GM18505 (cell line): ENCODE results near the gene OR9A2.
"Not testable (repeated sequence)": the region's sequence is repeated elsewhere in the genome, so short reads cannot be mapped to it uniquely, and the experiment has no call there.

Experiments used
- ATAC-seq: cut with Tn5 transposase; IDR thresholded peaks from one replicate; pipeline ENCODE4 v1.9.1; 2021; ENCODE audit not compliant: unreplicated experiment
- POLR2A ChIP-seq: IDR thresholded peaks from 4 replicates; pipeline ENCODE4 v1.6.1; 2011; ENCODE audit warnings: borderline replicate concordance; ENCODE audit not compliant: insufficient read depth, insufficient read length; ENCODE audit errors: extremely low read depth

OR9A2 gene

DNA sequence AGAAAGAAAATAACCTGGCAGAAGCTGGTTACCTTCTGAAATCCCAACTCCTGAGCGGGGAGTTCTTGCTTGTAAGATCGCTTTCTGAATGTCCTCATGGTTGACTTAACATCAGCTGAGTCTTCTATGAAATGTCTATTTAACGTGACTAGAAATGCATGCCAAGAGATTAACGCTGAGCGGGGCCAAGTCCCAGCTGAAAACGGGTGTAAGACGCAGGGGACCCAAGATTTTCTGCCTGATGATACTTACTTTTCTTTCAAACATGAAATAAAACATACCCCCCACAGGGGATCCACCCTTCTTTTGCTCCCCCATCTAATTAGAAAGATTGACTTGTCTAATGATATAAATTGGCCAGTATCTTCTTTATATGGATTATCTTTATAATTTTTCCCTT is 14.9 kb downstream of the OR9A2 start:
- ATAC-seq = no peak
- TF ChIP-seq POLR2A = no peak

DNA sequence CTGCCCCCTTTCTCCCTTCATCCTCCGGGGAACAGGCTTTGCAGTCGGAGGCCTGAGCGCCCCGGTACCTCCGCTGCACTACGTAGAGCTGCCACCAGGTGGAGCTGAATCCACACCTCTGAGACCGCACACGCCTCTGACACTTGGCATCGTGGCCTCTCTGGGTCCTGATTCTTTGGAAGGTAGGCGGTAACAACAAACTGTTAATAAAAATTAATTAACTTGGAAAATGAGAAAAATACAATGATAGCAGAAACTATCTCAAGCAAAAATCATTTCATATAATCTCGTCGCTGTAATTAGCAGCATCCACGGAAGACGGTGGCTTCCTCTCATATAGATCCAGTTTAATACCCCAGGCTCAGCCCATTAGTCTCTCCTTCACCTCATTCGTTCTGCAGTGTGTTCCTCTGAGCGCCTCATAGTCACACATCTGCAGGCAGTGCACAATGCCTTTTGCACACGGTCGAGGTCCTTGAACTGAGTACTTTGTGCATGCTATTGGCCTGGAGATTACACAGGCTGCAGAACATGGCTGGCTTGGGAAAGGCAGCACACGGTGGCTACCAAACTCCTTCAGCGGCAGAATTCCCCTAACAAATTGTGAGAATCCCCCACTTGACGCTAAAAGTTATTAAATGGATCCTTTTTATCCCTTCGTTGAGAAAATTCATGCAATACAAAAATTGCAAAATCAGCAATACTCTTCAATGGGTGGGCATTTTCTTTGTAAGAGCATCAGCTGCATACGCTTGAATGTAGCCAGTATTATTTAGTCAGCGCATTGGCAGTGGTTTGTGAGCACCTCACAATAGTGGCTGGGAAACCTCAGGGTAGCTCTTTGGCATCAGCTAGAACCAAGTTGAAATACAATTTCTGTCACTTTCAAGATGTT is 18.7 kb downstream of the OR9A2 start:
- ATAC-seq = peak; percentile 91
- TF ChIP-seq POLR2A = no peak

DNA sequence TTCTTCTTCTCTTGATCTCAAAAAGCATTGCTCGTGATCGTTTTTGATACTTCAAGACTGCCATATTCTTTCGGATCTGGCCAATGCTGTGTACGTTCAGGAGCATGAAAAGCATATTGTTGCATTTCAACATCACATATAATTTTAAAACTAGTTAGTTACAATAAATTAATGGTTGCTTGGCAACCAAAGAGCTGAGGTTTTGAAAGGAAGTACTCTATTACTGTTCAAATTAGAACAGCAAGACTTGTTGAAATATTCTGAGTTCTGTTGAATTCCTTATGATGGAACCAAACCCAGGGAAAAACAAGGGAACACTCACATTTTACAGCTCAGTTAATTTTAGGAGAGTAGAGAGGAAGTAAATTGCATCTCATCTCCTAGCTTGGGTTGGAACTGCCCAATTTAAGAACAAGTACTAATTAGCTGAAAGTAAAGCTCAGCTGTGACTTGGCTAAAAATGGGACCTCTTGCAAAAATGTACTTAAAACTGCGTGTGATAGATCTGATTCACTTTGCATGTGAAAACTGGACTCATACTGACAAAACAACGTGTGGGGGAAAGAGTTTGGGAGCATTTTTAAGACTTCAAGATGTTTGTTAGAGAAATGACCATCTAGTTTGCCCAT is 21.2 kb downstream of the OR9A2 start:
- ATAC-seq = no peak
- TF ChIP-seq POLR2A = no peak

DNA sequence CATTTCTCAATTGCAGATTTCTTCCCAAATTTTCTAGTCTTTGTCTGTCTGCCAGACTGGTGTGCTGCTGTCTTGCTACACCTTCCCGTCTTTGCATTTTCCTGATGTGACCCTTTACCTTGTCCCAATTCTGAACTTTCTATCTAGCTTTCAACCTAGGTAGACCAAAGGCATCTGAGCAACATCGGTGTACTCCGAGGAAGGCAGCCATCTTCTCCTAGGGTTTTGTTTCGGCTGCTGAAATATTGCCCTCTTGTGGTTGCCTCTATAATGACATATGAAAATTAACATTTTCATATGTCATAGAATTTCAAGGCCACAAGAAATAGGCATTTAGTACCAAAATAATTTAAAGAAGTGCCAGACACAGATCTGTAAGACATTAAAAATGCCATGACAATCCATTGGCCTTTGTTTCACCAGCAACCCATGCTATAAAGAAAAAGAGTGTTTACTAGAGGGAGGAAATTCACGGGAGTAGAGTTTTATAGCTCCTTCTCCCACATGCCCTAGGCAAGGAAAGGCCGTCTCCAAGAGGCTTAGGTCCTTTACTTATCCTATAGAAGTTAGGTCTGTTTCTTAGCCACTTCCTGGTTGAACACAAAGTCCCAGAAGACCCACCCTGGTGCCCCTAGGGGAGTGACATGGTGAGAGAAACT is 23.4 kb downstream of the OR9A2 start:
- ATAC-seq = peak; percentile 55
- TF ChIP-seq POLR2A = no peak

DNA sequence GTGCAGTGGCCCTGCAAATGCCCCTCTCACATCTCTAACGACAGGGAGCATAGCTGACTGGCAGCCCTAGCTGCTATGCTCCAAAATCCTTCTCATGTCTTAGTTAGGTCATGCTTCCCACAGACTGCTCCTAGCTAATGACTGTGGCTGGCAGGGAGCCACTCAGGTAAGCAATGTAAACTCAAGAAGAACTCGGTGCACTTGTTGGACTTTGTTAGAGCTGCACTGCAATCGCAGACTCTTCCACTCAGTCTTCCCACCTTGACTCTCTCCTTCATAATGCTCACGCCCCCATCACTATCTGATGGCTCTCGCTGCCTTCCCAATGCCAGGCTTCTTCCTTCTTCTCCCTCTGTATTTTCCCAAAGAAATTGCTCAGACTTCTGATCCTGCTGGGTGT is 24.0 kb downstream of the OR9A2 start:
- TF ChIP-seq POLR2A = no peak
- ATAC-seq = no peak

DNA sequence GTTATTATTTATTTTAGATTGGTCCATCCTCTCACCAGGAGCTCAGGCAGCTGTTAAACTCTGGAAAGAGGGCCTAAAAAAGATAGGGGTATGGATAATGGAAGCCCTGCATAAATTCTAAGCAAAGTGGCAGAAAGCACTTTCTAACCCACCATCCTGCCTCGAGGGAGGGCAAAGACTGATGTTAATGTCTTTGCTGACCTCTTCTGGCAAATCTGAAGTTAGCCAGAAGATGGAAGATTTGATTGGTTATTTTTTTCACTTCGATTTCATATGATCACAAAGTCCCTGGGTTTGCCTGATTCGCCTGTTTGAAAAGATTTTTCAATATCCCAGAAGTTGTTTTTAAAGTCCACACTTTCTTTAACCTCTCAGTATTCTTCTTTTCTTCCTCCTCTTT is 24.8 kb downstream of the OR9A2 start:
- ATAC-seq = no peak
- TF ChIP-seq POLR2A = no peak

DNA sequence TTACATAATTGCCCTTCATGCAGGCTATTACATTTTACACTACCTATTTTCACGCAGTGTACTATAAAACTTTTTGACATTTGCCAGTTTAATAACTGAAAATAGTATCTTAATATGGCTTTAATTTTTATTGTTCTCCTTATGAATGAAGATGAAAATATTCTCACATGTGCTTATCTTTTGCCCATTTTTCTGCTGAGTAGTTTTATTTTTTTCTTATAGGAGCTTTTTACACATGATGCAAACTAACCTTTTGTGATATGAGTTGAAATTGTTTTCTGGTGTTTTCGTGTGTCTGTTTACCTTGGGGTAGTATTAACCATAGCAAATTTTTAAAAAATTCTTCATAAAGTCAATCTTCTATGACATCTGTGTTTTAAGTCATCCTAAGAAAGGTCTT is 26.3 kb downstream of the OR9A2 start:
- ATAC-seq = no peak
- no peak for TF ChIP-seq POLR2A

DNA sequence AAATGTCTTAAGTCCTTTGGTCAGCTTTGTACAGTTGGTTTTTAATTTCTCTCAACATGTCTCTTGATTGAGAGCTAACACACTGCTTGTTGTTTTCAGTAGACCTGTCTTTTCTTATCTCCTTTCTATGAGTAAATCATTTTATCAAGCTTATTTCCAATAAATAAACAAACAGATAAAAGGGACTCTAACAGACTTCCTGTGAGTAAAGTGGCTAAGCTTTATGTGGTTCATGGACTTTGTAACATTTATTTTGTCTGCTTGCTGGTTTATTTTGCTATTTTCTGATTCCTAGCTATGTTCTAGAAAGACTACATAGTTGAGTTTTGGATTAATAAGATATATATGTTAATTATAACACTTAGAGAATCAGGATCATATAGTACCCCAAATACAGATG is 27.1 kb downstream of the OR9A2 start:
- ATAC-seq = no peak
- TF ChIP-seq POLR2A = no peak

DNA sequence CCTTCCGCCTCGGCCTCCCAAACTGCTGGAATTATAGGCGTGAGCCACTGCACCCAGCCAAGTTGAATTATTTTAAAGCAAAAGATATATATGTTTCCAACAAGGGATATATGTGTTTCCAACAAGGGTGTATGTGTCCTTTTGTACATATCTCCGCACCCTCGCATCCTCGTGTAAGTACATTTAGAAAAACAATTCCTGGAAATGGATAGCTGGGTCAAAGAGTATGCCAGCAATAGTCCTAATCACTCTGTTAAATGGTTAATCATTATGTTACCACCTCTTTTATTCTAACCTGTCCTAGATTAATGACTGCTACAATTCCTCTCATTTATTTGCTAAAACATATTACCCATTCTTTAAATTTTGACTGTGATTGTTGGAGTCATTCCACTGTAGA is 28.0 kb downstream of the OR9A2 start:
- no peak for ATAC-seq
- no peak for TF ChIP-seq POLR2A

DNA sequence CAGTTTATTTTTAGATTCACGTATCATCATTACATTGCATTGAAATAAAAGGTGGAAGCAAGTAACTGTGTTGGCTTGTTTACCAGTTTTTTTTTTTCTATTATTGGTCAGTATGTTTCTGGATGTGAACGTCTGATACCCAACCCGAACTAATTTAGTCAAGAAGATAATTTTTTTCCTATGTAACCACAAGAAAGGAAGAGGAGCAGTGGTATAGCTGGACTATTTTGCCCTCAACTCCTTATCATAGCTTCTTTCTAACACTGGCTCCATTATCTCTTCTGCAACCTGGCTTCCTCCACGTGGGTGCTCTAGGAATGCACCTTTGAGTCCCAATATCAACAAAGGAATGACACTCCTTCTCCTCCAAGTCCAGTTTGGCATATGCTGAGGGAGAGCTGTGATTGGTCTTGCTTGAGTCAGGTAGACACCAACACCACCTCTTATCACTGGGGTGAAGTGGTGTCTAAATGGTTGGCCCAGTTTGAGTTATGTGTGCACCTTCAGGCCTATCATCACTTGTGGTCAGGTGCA is 29.4 kb downstream of the OR9A2 start:
- no peak for TF ChIP-seq POLR2A
- ATAC-seq = no peak

DNA sequence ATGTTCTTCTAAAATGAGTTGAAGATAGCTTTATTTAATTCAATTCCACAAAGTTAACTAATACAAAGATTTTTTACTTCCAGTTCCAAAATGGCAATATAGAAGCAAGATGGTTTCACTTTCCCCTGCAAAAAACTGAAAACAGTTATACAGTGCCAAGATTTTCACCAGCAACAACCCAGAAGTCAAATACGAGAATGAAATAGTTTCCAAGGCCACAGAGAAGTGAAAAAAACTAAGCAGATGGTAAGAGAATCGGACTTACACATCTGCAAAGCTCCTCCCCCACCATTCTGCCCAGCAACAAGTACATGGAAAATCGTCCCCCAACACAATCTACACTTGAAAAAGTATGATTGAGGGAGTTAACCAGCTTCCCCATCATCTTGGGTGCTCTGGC is 34.5 kb downstream of the OR9A2 start:
- TF ChIP-seq POLR2A = no peak
- ATAC-seq = no peak

DNA sequence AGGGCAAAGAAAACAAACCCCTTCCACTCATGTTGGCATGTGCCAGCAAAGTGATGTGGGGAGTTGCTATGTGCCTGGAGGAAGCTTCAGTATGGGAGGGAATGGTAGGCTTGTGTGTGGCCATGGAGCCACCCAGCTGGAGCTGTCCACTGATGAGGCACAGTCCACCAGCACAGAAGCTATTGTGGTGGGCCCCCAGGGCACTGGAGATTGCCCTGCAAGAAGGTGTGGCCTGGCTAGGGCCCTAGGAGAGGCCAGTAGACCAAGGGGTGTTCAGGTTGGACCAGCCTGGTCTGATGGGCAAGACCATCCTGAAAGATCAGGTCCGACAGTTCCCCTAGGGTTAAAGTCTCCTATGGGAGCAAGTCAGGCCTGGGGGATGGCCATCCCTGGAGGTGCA is 42.6 kb downstream of the OR9A2 start:
- ATAC-seq = no peak
- no peak for TF ChIP-seq POLR2A

DNA sequence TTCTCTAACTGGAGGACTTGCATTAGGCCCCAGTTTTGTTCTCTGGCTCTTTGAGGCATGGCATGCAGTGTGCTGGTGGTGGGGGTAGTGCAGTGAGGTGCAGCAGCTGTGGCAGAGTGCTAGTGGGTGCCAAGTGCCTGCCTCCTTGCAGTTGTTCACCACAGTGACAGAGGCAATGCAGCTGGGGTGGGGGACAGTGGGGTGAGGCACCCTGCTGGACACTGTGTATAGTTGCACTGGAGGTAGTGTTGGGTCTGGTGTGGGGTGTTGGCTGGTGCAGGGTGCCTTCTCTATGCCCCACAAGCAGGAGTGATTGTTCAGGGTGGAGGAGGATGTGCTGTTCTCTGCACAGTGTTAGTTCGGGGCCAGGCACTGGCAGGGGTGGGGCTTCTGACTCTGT is 43.1 kb downstream of the OR9A2 start:
- no peak for TF ChIP-seq POLR2A
- no peak for ATAC-seq

DNA sequence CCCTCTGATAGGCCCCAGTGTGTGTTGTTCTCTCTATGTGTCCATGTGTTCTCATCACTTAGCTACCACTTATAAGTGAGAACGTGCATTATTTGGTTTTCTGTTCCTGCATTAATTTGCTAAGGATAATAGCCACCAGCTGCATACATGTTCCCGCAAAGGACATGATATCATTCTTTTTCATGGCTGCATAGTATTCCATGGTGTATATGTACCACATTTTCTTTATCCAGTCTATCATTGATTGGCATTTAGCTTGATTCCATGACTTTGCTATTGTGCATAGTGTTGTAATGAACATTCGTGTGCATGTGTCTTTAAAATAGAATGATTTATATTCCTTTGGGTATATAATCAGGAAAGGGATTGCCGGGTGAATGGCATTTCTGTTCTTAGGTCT is 48.5 kb downstream of the OR9A2 start:
- not testable (repeated sequence) for ATAC-seq
